ENCODE results near the gene GLIS1.

- TF ChIP-seq, protein P1, sequence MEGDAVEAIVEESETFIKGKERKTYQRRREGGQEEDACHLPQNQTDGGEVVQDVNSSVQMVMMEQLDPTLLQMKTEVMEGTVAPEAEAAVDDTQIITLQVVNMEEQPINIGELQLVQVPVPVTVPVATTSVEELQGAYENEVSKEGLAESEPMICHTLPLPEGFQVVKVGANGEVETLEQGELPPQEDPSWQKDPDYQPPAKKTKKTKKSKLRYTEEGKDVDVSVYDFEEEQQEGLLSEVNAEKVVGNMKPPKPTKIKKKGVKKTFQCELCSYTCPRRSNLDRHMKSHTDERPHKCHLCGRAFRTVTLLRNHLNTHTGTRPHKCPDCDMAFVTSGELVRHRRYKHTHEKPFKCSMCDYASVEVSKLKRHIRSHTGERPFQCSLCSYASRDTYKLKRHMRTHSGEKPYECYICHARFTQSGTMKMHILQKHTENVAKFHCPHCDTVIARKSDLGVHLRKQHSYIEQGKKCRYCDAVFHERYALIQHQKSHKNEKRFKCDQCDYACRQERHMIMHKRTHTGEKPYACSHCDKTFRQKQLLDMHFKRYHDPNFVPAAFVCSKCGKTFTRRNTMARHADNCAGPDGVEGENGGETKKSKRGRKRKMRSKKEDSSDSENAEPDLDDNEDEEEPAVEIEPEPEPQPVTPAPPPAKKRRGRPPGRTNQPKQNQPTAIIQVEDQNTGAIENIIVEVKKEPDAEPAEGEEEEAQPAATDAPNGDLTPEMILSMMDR (IDR thresholded peaks at IDR 0.05): no peak
- TF ChIP-seq IRF2 (CRISPR knock-in tag; IDR thresholded peaks at IDR 0.05; ENCODE audit: borderline replicate concordance, low read depth) (no peak), FOXP1 (CRISPR knock-in tag; IDR thresholded peaks at IDR 0.05; ENCODE audit: borderline replicate concordance) (no peak)
Measured at GRCh38 chr1:53769184-53769583, 30.2 kb upstream of the GLIS1 start.
